SU-DHL-6 (cell line): ENCODE results near the gene KIF18B.

ENCODE experiments used
- H2AFZ ChIP-seq: fragments of 200-600 bp; sonication (generic); 2 replicates; pipeline ENCODE4 v1.6.1; 2014; ENCODE audit warnings: low read depth, mild to moderate bottlenecking, moderate library complexity, mixed read lengths, antibody characterized with exemption, low read length; ENCODE audit not compliant: severe bottlenecking
- H3F3A ChIP-seq: fragments of 200-600 bp; shearing (Covaris generic); 2 replicates; pipeline ENCODE4 v1.6.0; 2016; ENCODE audit warnings: antibody characterized with exemption, mild to moderate bottlenecking; ENCODE audit not compliant: insufficient read depth
- H3K27ac ChIP-seq: fragments of 200-600 bp; sonication (generic); 2 replicates; pipeline ENCODE4 v1.5.1; 2016; ENCODE audit warnings: low read depth, mild to moderate bottlenecking, low read length, moderate library complexity, mixed read lengths
- H3K27me3 ChIP-seq: fragments of 200-600 bp; sonication (generic), shearing (Covaris generic); 2 replicates; pipeline ENCODE4 v1.6.0; 2014; ENCODE audit warnings: mild to moderate bottlenecking, low read length
- H3K36me3 ChIP-seq: fragments of 200-600 bp; sonication (generic); 2 replicates; pipeline ENCODE4 v1.6.1; 2014; ENCODE audit warnings: mild to moderate bottlenecking, low read length, mixed read lengths
- H3K4me2 ChIP-seq: fragments of 300-600, 200-600 bp; shearing (Covaris generic), sonication (generic); 2 replicates; pipeline ENCODE4 v1.6.0; 2014; ENCODE audit warnings: low read length, low read depth, mild to moderate bottlenecking; ENCODE audit not compliant: poor library complexity, severe bottlenecking
- H3K4me3 ChIP-seq: fragments of 200-600 bp; sonication (generic); 2 replicates; pipeline ENCODE4 v1.5.1; 2014; ENCODE audit warnings: antibody characterized with exemption, low read length, mild to moderate bottlenecking, mixed read lengths; ENCODE audit not compliant: insufficient read depth, poor library complexity, severe bottlenecking
- H3K79me2 ChIP-seq: fragments of 200-600 bp; sonication (generic); 2 replicates; pipeline ENCODE4 v1.6.1; 2014; ENCODE audit warnings: mild to moderate bottlenecking, low read length, moderate library complexity; ENCODE audit not compliant: insufficient read depth
- H3K9ac ChIP-seq: fragments of 200-600 bp; sonication (generic); 2 replicates; pipeline ENCODE4 v1.7.0; 2014; ENCODE audit warnings: mild to moderate bottlenecking, low read length
- H3K9me2 ChIP-seq: fragments of 200-600 bp; sonication (generic); replicated peaks from 2 replicates; pipeline ENCODE4 v1.6.1; 2014; ENCODE audit warnings: low read length; ENCODE audit not compliant: insufficient read depth
- H3K9me3 ChIP-seq: fragments of 200-600 bp; sonication (generic); 2 replicates; pipeline ENCODE4 v1.6.1; 2014; ENCODE audit warnings: low read length, mixed read lengths; ENCODE audit not compliant: insufficient read depth
- H4K20me1 ChIP-seq: fragments of 200-600 bp; sonication (generic); 2 replicates; pipeline ENCODE4 v1.6.1; 2014; ENCODE audit warnings: low read depth, mild to moderate bottlenecking, antibody characterized with exemption, low read length, moderate library complexity, mixed read lengths
- CTCF ChIP-seq: fragments of 200-600 bp; sonication (generic); IDR thresholded peaks from one replicate; pipeline ENCODE4 v1.5.1; 2017; ENCODE audit warnings: antibody characterized with exemption, mild to moderate bottlenecking, low read length, moderate library complexity; ENCODE audit not compliant: insufficient read depth, poor library complexity, severe bottlenecking
- EZH2phosphoT487 ChIP-seq: fragments of 200-600 bp; sonication (generic), shearing (Covaris generic); conservative IDR thresholded peaks from 2 replicates; pipeline ENCODE4 v1.6.1; 2018; ENCODE audit warnings: mild to moderate bottlenecking, antibody characterized with exemption, low read length, moderate library complexity, mixed read lengths

KIF18B gene

GRCh38 chr17:44922136-44922535, 25.4 kb downstream of the KIF18B start:
- Histone ChIP-seq H4K20me1 (no peaks in the 10 kb centered on the region), H3K4me3 (no peak overlapping the region), H3F3A (peaks cover 10% of the 10 kb centered on the region), H3K79me2 (no peaks in the 10 kb centered on the region), H3K9me3 (no peaks in the 10 kb centered on the region), H3K36me3 (no peaks in the 10 kb centered on the region), H2AFZ (no peak overlapping the region), H3K4me2 (no peak overlapping the region), H3K9ac (no peak overlapping the region), H3K27me3 (no peaks in the 10 kb centered on the region), H3K9me2 (no peaks in the 10 kb centered on the region), H3K27ac (no peak overlapping the region)
- TF ChIP-seq CTCF (no peak), EZH2phosphoT487 (no peak)

GRCh38 chr17:44921122-44921882, 26.3 kb downstream of the KIF18B start:
- Histone ChIP-seq H3K9ac (no peak overlapping the region), H3F3A (peaks cover 10% of the 10 kb centered on the region), H4K20me1 (no peaks in the 10 kb centered on the region), H3K27me3 (no peaks in the 10 kb centered on the region), H2AFZ (no peak overlapping the region), H3K27ac (no peak overlapping the region), H3K79me2 (no peaks in the 10 kb centered on the region), H3K36me3 (no peaks in the 10 kb centered on the region), H3K9me2 (no peaks in the 10 kb centered on the region), H3K4me3 (no peak overlapping the region), H3K9me3 (no peaks in the 10 kb centered on the region), H3K4me2 (no peak overlapping the region)
- no peak for TF ChIP-seq EZH2phosphoT487
- TF ChIP-seq CTCF = no peak

GRCh38 chr17:44920565-44920940, 27.0 kb downstream of the KIF18B start:
- Histone ChIP-seq H3K9ac (no peak overlapping the region), H4K20me1 (no peaks in the 10 kb centered on the region), H3K79me2 (no peaks in the 10 kb centered on the region), H3K9me3 (no peaks in the 10 kb centered on the region), H3K27ac (no peak overlapping the region), H2AFZ (no peak overlapping the region), H3K9me2 (no peaks in the 10 kb centered on the region), H3K27me3 (no peaks in the 10 kb centered on the region), H3K4me2 (no peak overlapping the region), H3K4me3 (no peak overlapping the region), H3K36me3 (no peaks in the 10 kb centered on the region), H3F3A (peaks cover 10% of the 10 kb centered on the region)
- TF ChIP-seq EZH2phosphoT487 = no peak
- TF ChIP-seq CTCF = no peak
